Caki2 (cell line): ENCODE measurements around the gene AGAP5. TPM values are rescaled to one million over a fixed set of nuclear protein-coding genes. Genes with fewer than 3 reads are reported as not detected.
"Not testable (repeated sequence)": the region's sequence is repeated elsewhere in the genome, so short reads cannot be mapped to it uniquely, and the experiment has no call there.

Experiments
- DNase-seq: peaks from one replicate; pipeline ENCODE4 v3.0.0-alpha.2; 2015; ENCODE audit warnings: low read depth
- in situ Hi-C: cut with HindIII; loops from 2 replicates; pipeline ENCODE4 v1.10.0; 2016; ENCODE audit warnings: low sequenced_read_pairs, low pct_unique_long_range_greater_than_20kb, mixed read lengths
- total RNA-seq: library from RNA; depleted of rRNA; stranded (reverse); fragments of >200 nt; shearing (Covaris generic); gene quantifications from 2 replicates; pipeline ENCODE4 v1.2.3, GENCODE V29; 2014; ENCODE audit warnings: low replicate concordance

The AGAP5 gene
- total RNA-seq, 1 experiment from 2014 or later, result not detected

DNA sequence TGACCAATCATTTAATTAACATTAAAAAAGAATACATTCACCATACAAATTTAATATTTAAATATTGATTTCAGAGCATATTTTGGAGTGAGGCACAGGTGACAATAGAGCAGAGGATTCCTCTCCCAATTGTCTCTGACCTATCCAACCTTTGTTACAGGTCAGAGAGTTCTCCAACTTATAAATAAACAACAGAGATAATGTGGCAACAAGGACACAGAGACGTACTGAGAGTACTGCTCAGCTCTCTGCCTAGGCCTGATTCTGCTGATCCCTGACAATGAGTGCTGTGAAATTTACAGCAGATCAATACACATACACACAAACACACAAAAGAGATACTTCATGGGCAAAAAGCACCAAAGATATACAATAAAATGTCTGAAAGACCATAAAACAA is 18.3 kb upstream of the AGAP5 start:
- in situ Hi-C loops, result no loop called here
- no peak for DNase-seq

DNA sequence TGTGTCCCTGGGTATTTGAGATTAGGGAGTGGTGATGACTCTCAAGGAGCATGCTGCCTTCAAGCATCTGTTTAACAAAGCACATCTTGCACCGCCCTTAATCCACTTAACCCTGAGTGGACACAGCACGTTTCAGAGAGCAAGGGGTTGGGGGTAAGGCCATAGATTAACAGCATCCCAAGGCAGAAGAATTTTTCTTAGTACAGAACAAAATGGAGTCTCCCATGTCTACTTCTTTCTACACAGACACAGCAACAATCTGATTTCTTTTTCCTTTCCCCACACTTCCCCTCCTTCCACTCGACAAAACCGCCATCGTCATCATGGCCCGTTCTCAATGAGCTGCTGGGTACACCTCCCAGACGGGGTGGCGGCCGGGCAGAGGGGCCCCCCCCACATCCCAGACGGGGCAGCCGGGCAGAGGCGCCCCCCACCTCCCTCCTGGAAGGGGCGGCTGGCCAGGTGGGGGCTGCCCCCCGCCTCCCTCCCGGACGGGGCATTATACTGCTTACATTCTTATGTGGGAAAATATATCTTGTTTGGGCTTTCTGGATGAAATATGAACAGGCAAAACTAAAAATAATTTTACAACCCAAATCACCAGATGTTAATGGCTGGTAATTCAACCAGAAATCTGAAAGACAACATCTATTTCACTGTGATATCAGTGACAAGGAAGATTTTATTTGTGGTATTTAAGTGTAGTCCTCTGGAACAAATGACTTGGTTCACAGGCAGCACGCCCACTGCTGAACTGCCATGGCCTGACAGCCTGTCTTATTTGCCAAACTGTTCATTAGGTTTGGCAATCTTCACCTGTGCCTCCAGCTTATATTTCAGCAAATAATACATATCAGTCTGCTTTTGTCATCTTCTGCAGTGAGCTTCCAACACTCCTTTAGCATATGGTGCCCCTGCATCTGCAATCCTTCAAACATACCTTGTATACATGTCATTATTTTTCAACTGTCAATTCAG is 17.6 kb upstream of the AGAP5 start:
- DNase-seq, in situ Hi-C loops: not testable (repeated sequence)

- in situ Hi-C loops, result not testable (repeated sequence)
Observed at GRCh38 chr10:73714483-73714882, 16.6 kb upstream of the AGAP5 start.

GRCh38 chr10:73713912-73714311 is 16.0 kb upstream of the AGAP5 start:
- in situ Hi-C loops, DNase-seq: not testable (repeated sequence)

More at GRCh38 chr10:73714483-73714882, 16.6 kb upstream of the AGAP5 start:
- DNase-seq, result not testable (repeated sequence)

DNA sequence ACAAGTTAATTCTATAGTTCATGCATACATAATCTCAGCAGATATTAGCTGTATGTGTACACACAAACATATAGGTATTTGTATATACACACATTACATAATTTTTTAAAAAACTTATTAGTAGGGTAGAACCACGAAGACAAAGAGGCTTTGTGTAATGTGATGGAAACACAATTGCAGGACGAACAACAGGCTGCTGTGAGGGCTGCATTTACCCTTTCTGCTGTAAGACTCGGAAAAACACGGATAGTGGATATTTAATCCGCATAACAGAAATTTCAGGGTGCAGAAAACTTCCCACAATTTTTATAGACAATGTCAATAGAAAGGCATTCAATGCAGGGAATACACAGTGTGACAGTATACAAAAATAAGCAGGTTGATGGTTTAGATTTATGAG is 13.8 kb upstream of the AGAP5 start:
- DNase-seq, in situ Hi-C loops: not testable (repeated sequence)

DNA sequence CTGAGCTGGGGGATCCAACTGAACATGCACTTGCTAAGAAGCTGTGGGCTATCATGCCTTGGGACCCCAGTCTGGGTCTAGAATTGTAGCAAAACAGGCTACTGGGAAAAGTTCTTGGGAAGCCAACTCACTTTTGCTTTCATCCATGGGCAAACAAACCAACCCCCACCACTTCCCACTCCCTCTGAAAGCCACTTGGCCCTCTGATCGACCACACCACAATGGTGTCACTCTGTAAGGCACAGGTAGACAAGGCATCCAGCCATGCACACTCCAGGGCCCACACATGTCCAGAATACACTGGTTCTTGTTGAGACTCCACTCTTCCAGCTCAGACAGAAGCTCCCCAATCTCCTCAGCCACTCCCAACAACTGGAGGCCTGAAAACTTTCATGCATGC is 10.2 kb upstream of the AGAP5 start:
- DNase-seq, in situ Hi-C loops: not testable (repeated sequence)

- DNase-seq, in situ Hi-C loops: not testable (repeated sequence)
Observed at GRCh38 chr10:73707628-73708027, 9.7 kb upstream of the AGAP5 start.

- DNase-seq, in situ Hi-C loops: not testable (repeated sequence)
Observed at GRCh38 chr10:73706488-73706887, 8.6 kb upstream of the AGAP5 start.

- in situ Hi-C loops, result not testable (repeated sequence)
- DNase-seq, result peak; percentile 65
Observed at GRCh38 chr10:73705506-73706072, 7.7 kb upstream of the AGAP5 start.

- DNase-seq, in situ Hi-C loops: not testable (repeated sequence)
Observed at GRCh38 chr10:73703924-73704323, 6.0 kb upstream of the AGAP5 start.

DNA sequence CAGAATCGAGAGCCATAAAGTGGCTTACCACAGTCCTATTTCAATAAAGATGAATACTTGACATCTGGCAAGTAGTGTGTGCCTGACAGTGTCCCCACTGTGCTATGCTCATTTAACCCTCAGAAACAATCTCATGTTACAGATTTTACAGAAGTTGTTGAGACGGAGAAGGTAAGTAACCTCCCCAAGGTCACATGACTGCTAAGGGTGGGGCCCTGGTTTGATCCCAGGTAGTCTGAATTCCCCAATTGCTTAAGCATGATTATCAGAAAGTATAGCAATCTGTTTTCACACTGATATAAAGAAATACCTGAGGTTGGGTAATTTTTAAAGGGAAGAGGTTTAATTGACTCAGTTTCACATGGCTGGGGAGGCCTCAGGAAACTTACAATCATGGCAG is 910 bp upstream of the AGAP5 start:
- DNase-seq, in situ Hi-C loops: not testable (repeated sequence)

DNA sequence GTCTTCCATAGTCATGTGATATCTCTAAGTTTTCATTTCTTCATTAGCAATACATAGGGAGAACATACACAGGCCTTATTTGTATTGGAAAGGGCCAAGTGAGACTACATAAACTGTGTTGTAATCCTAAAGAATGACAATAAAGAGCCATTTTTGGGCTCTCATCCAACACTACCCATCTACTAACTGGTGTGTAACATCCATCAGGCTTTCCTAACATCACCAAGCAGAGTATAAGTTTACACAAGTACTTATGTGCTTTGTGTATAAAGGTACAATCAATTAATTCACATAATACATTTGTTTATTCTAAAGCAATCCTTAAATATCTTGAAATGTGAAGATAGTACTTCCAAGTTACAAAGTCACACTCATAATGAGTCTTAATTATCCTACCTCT is 2.6 kb downstream of the AGAP5 start:
- DNase-seq, in situ Hi-C loops: not testable (repeated sequence)

- in situ Hi-C loops, DNase-seq: not testable (repeated sequence)
Observed at GRCh38 chr10:73690755-73691154, 7.2 kb downstream of the AGAP5 start.

DNA sequence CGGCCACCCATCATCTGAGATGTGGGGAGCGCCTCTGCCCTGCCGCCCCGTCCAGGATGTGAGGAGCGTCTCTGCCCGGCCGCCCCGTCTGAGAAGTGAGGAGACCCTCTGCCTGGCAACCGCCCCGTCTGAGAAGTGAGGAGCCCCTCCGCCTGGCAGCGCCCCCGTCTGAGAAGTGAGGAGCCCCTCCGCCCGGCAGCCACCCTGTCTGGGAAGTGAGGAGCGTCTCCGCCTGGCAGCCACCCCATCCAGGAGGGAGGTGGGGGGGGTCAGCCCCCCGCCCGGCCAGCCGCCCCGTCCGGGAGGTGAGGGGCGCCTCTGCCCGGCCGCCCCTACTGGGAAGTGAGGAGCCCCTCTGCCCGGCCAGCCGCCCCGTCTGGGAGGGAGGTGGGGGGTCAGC is 8.3 kb downstream of the AGAP5 start:
- DNase-seq, in situ Hi-C loops: not testable (repeated sequence)

GRCh38 chr10:73687641-73688040 is 10.3 kb downstream of the AGAP5 start:
- in situ Hi-C loops, DNase-seq: not testable (repeated sequence)

GRCh38 chr10:73674546-73674945 is 23.4 kb downstream of the AGAP5 start:
- DNase-seq, in situ Hi-C loops: not testable (repeated sequence)

DNA sequence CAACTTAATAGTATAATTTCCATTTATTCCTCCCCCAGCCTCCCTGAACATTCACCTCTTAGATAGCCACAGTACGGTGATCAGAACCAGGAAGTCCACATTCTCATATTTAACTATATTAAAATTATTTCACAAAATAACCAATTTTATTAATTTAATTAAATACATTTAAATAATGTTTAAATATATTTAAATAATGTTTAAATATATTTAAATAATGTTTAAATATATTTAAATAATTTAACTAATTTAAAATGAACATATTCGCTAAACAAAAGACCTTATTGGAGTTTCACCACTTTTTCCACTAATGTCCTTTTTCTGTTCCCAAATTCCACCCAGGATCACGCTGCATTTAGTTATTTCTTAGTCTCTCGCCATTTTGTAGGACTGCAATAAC is 29.5 kb downstream of the AGAP5 start:
- DNase-seq, in situ Hi-C loops: not testable (repeated sequence)

- DNase-seq, in situ Hi-C loops: not testable (repeated sequence)
Observed at GRCh38 chr10:73666153-73666809, 31.6 kb downstream of the AGAP5 start.

- DNase-seq, in situ Hi-C loops: not testable (repeated sequence)
Observed at GRCh38 chr10:73665581-73665980, 32.3 kb downstream of the AGAP5 start.
